Mucosa of gallbladder (tissue), 1 donor: ENCODE measurements around the gene DMGDH. TPM values are rescaled to one million over a fixed set of nuclear protein-coding genes. Genes with fewer than 3 reads are reported as not detected.

Experiments
- DNase-seq: peaks from one replicate; pipeline ENCODE4 v3.0.0-alpha.2; 2020; ENCODE audit warnings: low spot score
- total RNA-seq: library from RNA; stranded (reverse); gene quantifications from one replicate; pipeline ENCODE4 v1.2.1, GENCODE V29; 2021
- donor health status: DM: no; HTN: no; CAD: no.

Gene DMGDH
- total RNA-seq, 1 donor from 2014 or later: 1.6 TPM

GRCh38 chr5:78974601-78975000, 94.9 kb downstream of the DMGDH start:
- no peak for DNase-seq

- no peak for DNase-seq
Measured at GRCh38 chr5:78974011-78974410, 95.5 kb downstream of the DMGDH start.

- no peak for DNase-seq
Measured at GRCh38 chr5:78972654-78973428, 96.6 kb downstream of the DMGDH start.

- DNase-seq: no peak
Measured at GRCh38 chr5:78971998-78972397, 97.5 kb downstream of the DMGDH start.

- no peak for DNase-seq
Measured at GRCh38 chr5:78968781-78969180, 100.7 kb downstream of the DMGDH start.

- DNase-seq: peak; percentile 39
Measured at GRCh38 chr5:78964889-78965288, 104.6 kb downstream of the DMGDH start.

GRCh38 chr5:78961743-78962142, 107.7 kb downstream of the DMGDH start:
- no peak for DNase-seq

- no peak for DNase-seq
Measured at GRCh38 chr5:78959767-78960166, 109.7 kb downstream of the DMGDH start.

- no peak for DNase-seq
Measured at GRCh38 chr5:78958672-78959445, 110.6 kb downstream of the DMGDH start.

- no peak for DNase-seq
Measured at GRCh38 chr5:78956901-78957300, 112.6 kb downstream of the DMGDH start.

GRCh38 chr5:78953092-78953800, 116.2 kb downstream of the DMGDH start:
- no peak for DNase-seq

Other genes with a start within 250 kb of the DMGDH start
- 13.6 TPM for gene ARSB, start 84.4 kb downstream of the DMGDH start, total RNA-seq
- 11.0 TPM for gene BHMT2, start 93 bp upstream of the DMGDH start, total RNA-seq
- 0.58 TPM for gene BHMT, start 42.1 kb upstream of the DMGDH start, total RNA-seq
- gene JMY, start 166.5 kb upstream of the DMGDH start, total RNA-seq: 15.8 TPM